ENCODE data around the gene ZBTB12. TPM values are rescaled to one million over a fixed set of nuclear protein-coding genes. Genes with fewer than 3 reads are reported as not detected.
"Not testable (repeated sequence)": the region's sequence is repeated elsewhere in the genome, so short reads cannot be mapped to it uniquely, and the experiment has no call there.

ZBTB12 gene
- total RNA-seq, 4 donors from 2014 or later = 0.83 to 2.8 (median 1.0) TPM

DNA sequence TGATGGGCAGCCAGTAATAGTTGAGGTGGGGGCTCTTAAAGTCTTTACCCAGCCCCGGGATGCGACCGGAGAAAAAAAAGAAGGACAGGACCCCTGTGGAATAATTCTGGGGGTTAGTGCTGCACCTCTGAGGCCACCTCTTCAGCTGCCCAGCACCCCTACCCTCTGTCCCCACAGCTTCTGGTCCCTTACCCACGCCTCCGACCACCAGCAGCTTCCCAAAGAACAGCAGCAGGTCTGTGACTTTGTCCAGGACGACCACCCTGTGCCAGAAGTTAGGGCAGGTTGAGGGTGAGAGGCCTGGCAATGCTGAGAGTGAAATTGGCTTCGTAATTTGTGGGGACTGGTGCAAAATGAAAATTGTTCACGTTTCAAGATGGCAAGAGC is 37.1 kb downstream of the ZBTB12 start:
- intact Hi-C loops (cut with DNase I) = no loop called here
- Histone ChIP-seq H3K4me3 (no peak overlapping the region), H3K27ac (no peak overlapping the region), H3K9me3 (no peaks in the 10 kb centered on the region), H3K27me3 (no peaks in the 10 kb centered on the region), H3K4me1 (peaks cover 7 to 43% (median 19%) of the 10 kb centered on the region in 3 donors), H3K36me3 (peaks cover 1 to 16% (median 5%) of the 10 kb centered on the region in 3 donors)
- DNase-seq = no peak
- no peak for TF ChIP-seq POLR2A (IDR thresholded peaks at IDR 0.05)
- TF ChIP-seq, protein P1, sequence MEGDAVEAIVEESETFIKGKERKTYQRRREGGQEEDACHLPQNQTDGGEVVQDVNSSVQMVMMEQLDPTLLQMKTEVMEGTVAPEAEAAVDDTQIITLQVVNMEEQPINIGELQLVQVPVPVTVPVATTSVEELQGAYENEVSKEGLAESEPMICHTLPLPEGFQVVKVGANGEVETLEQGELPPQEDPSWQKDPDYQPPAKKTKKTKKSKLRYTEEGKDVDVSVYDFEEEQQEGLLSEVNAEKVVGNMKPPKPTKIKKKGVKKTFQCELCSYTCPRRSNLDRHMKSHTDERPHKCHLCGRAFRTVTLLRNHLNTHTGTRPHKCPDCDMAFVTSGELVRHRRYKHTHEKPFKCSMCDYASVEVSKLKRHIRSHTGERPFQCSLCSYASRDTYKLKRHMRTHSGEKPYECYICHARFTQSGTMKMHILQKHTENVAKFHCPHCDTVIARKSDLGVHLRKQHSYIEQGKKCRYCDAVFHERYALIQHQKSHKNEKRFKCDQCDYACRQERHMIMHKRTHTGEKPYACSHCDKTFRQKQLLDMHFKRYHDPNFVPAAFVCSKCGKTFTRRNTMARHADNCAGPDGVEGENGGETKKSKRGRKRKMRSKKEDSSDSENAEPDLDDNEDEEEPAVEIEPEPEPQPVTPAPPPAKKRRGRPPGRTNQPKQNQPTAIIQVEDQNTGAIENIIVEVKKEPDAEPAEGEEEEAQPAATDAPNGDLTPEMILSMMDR (IDR thresholded peaks at IDR 0.05) = no peak
- WGBS, 2 donors = 80 to 86% methylated on average over 6 to 8 of the region's 8 CpGs

DNA sequence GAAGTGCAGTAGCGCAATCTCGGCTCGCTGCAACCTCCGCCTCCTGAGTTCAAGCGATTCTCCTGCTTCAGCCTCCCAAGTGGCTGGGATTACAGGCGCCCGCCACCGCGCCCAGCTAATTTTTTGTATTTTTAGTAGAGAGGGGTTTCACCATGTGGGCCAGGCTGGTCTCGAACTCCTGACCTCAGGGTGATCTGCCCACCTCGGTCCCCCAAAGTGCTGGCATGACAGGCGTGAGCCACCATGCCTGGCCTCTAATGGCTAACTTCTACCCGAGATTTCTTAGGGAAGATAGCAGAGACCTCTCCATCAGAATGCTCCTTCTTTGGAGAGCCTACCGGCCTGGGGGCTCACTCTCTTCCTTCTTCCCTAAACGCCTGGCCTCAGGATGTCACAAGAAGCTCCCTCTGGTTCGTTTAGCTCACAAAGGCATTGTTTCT is 37.7 kb downstream of the ZBTB12 start:
- DNase-seq; H3K27me3 ChIP-seq; H3K9me3 ChIP-seq; intact Hi-C loops (cut with DNase I): not testable (repeated sequence)
- 9 to 11% methylated on average over 12 to 16 of the region's 16 CpGs for WGBS, 2 donors
- Histone ChIP-seq H3K4me3 (peak overlapping the region; percentile 22 to 95 (median 77)), H3K4me1 (peaks cover 7 to 43% (median 19%) of the 10 kb centered on the region in 3 donors), H3K27ac (peak overlapping the region; percentile 65 to 92 (median 88)), H3K36me3 (peaks cover 8 to 23% (median 11%) of the 10 kb centered on the region in 3 donors)
- TF ChIP-seq, protein P1 (IDR thresholded peaks at IDR 0.05) = peak in 1 of 6 experiments; percentile 2

DNA sequence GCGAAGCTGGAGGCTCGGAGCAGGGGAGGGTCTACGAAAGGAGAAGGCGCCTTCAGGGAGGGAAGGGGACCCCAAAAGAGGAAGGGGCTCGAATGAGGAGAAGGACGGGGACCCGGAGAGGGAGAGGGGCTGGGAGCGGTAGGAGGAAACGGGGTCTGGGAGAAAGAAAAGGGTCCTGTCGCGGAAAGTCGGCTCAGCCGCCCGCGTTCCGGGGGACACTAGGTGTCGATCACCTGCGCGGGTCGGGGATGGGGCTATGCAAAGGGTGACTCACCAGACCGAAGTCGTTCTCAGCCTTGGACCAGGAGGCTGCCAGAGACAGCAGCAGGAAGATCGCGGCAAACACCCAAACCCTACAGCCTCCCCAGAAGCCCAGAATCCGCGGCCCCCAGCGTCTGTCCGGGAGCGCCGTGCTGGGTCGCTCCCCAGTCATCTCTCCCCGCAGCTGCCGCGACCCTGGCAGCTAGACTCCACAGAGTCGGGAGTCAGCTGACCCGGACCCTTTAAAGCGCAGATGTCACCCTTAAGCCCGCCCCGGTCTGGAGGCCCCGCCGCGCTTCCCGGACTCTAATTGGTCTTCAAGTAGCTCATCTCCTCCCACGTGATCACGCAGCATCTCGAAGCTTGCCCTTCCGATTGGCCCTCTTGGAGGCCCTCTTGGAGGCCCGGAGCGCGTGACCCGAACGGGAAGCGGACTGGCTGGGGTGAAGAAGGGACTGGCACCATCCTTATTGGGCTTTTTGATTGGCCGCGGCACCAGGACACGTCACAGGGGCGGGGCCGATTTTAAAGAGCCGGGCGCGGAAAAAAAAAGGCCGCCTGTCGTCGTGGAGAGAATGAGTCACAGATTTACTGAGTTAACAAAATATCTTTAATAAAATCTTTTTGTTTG is 39.3 kb downstream of the ZBTB12 start, which contains the start of gene NEU1:
TSS of gene NEU1 (minus strand) at position 478 of the 892 bp plus-strand sequence. CDS start at position 433, 45 bp downstream.
- 1% methylated on average over 35 of the region's 64 CpGs for WGBS, 2 donors
- H3K4me3 ChIP-seq = peak within 1 kb of the TSS; percentile 54 to 95 (median 77)
- H3K27me3 ChIP-seq = no peaks in the 10 kb centered on the region
- H3K4me1 ChIP-seq = peaks cover 7 to 34% (median 19%) of the 10 kb centered on the region in 3 donors
- no peaks in the 10 kb centered on the region for H3K9me3 ChIP-seq
- intact Hi-C loops (cut with DNase I) = no loop called here
- TF ChIP-seq, protein P1 (IDR thresholded peaks at IDR 0.05) = no peak
- peak in 3 of 4 donors; percentile 86 to 97 (median 94) for TF ChIP-seq POLR2A (IDR thresholded peaks at IDR 0.05)
- DNase-seq = peak; percentile 99
- H3K36me3 ChIP-seq = peaks cover 11 to 38% (median 15%) of the 10 kb centered on the region in 3 donors
- peak within 1 kb of the TSS; percentile 77 to 94 (median 92) for H3K27ac ChIP-seq

DNA sequence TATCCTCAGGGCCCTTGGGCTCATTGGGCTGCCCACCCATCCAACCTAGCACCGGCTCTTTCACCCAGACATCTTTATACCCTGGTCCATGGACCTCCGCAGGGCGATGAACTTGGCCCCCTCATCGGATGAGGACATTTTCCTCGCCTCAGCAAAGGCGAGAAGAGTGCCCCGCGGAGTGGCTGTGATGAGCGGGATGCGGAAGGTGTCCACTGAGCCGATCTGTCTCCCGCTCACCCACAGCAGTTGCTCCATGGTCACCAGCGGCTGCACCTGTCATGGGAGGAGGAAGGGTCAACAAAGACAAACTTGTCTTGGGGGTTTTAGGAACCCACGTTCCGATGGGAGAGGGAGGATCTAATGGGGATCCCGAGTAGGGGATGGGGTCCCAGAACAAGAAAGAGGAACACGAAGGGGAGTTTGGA is 40.0 kb downstream of the ZBTB12 start:
- TF ChIP-seq, protein P1 (IDR thresholded peaks at IDR 0.05) = no peak
- TF ChIP-seq POLR2A (IDR thresholded peaks at IDR 0.05) = no peak
- H3K4me3 ChIP-seq = peak overlapping the region; percentile 54 to 95 (median 77)
- H3K9me3 ChIP-seq = no peaks in the 10 kb centered on the region
- peaks cover 7 to 34% (median 19%) of the 10 kb centered on the region in 3 donors for H3K4me1 ChIP-seq
- intact Hi-C loops (cut with DNase I) = no loop called here
- DNase-seq = no peak
- peak overlapping the region in 3 of 4 donors; percentile 77 to 92 (median 92) for H3K27ac ChIP-seq
- no peaks in the 10 kb centered on the region for H3K27me3 ChIP-seq
- H3K36me3 ChIP-seq = peaks cover 11 to 45% (median 15%) of the 10 kb centered on the region in 3 donors
- WGBS, 2 donors = 28 to 30% methylated on average over 6 to 12 of the region's 17 CpGs

DNA sequence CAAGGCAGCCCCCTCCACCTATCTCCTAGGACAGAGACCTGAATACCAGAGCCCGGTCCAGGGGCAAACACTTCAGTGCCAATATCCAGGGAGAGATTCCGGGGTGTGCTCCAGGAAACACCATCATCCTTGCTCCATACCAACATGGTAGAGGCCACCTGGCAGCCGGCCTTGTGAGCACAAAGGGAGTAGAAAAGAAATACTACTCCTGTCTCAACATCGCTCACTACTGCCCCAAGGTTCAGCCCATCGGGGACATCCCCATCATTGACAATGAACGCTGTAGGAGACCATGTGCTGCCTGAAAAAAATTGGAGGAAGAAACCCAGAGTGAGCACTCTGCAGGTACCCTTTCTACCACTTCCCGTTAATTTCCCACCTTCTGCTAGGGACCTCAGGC is 40.7 kb downstream of the ZBTB12 start:
- no peaks in the 10 kb centered on the region for H3K9me3 ChIP-seq
- TF ChIP-seq, protein P1 (IDR thresholded peaks at IDR 0.05) = no peak
- no peak for TF ChIP-seq POLR2A (IDR thresholded peaks at IDR 0.05)
- DNase-seq = no peak
- H3K36me3 ChIP-seq = peaks cover 11 to 45% (median 15%) of the 10 kb centered on the region in 3 donors
- WGBS, 2 donors = 87 to 94% methylated on average over 4 to 5 of the region's 7 CpGs
- H3K4me3 ChIP-seq = no peak overlapping the region
- no peak overlapping the region for H3K27ac ChIP-seq
- peaks cover 7 to 34% (median 19%) of the 10 kb centered on the region in 3 donors for H3K4me1 ChIP-seq
- intact Hi-C loops (cut with DNase I) = no loop called here
- no peaks in the 10 kb centered on the region for H3K27me3 ChIP-seq

Data from esophagus squamous epithelium (tissue), 5 donors.